Measurements from ENCODE around the gene CDK7. TPM values are rescaled to one million over a fixed set of nuclear protein-coding genes. Genes with fewer than 3 reads are reported as not detected.

CDK7 gene
- total and polyA plus RNA-seq, 9 of the 15 experiments (the other 6 are each of a cell fraction or from before 2014, with no cell fraction given) = 41.7 to 143 (median 65.3) TPM

GRCh38 chr5:69189162-69190086, 45.3 kb upstream of the CDK7 start, which contains the start of gene CENPH:
Gene CENPH (plus strand): TSS chr5:69189583. CDS start chr5:69189635, 52 bp downstream.
- peak within 1 kb of the TSS; percentile 92 for H2AFZ ChIP-seq (ENCODE audit: low read depth, low read length)
- DNase-seq (ENCODE audit: extremely low read depth in 1 of 4, low spot score in 3 of 4) = peak; percentile 90 to 94 (median 92)
- WGBS (ENCODE audit: insufficient coverage, low coverage, missing lambda C conversion rate) = under 1% methylated on average over 55 of the region's 55 CpGs
- peak within 1 kb of the TSS; percentile 94 for H3K27ac ChIP-seq (ENCODE audit: extremely low read depth, low read depth, low read length)
- ChIA-PET CTCF (ENCODE audit: low intra/inter-chr PET ratio) (no interaction called here), POLR2A (interaction anchor here (0.7 to 3.0 kb wide), 15 partner anchors 9 to 180 kb away, joined by 3 to 17 read pairs (median 5); partner anchors contain the start of genes AK6 and TAF9)
- in situ Hi-C loops (cut with MboI) (no loop called here), intact Hi-C loops (cut with micrococcal nuclease) (loop anchor here (2.0 kb wide), 1 partner anchor 27 kb away; a partner anchor contains a TSS)
- H3K27me3 ChIP-seq (ENCODE audit: control insufficient read depth in 2 of 2, insufficient read depth in 2 of 2, low read length in 2 of 2) = no peaks in the 10 kb centered on the region
- no peaks in the 10 kb centered on the region for H3K9me3 ChIP-seq (replicated peaks; ENCODE audit: control insufficient read depth, insufficient read depth, low read depth, low read length)
- H3K9ac ChIP-seq (ENCODE audit: insufficient read depth in 1 of 2, low read depth in 2 of 2, low read length in 2 of 2) = peak within 1 kb of the TSS; percentile 88 to 95
- BruUV-seq (replicated peaks) = no TSS peak
- H3K4me3 ChIP-seq = peak within 1 kb of the TSS; percentile 76
- peaks cover 7 to 8% of the 10 kb centered on the region in 2 experiments; a peak in 4 of 5 replicates for H3K4me1 ChIP-seq (replicated peaks in 1 of 2; ENCODE audit: control insufficient read depth in 2 of 2, insufficient read depth in 2 of 2, low read length in 2 of 2)
- H4K20me1 ChIP-seq (replicated peaks; ENCODE audit: control insufficient read depth, insufficient read depth, low read length) = no peaks in the 10 kb centered on the region
- FAIRE-seq = peak; percentile 91
- peak within 1 kb of the TSS; percentile 94 for H3K4me2 ChIP-seq (ENCODE audit: insufficient read depth, low read length)
- ATAC-seq = peak; percentile 95
- peaks cover 24% of the 10 kb centered on the region; the same call in 2 of the 3 replicates for H3K36me3 ChIP-seq (ENCODE audit: control insufficient read depth, insufficient read depth, low read length)
- H3K9me1 ChIP-seq (ENCODE audit: control insufficient read depth, insufficient read depth, low read length) = no peaks in the 10 kb centered on the region
- peaks cover 23% of the 10 kb centered on the region for H3K79me2 ChIP-seq (ENCODE audit: control insufficient read depth, insufficient read depth, low read length)
- peak; percentile 19 to 75 (median 59) for TF ChIP-seq YY1 (IDR thresholded peaks at IDR 0.05; ENCODE audit: borderline replicate concordance in 1 of 3, control insufficient read depth in 1 of 3, extremely low read depth in 1 of 3, insufficient read depth in 3 of 3, insufficient read length in 1 of 3, insufficient replicate concordance in 2 of 3, low read depth in 1 of 3, low read length in 2 of 3)
- peak; percentile 81 for TF ChIP-seq CXXC5 (CRISPR knock-in tag; IDR thresholded peaks at IDR 0.05)
- TF ChIP-seq, protein P1, sequence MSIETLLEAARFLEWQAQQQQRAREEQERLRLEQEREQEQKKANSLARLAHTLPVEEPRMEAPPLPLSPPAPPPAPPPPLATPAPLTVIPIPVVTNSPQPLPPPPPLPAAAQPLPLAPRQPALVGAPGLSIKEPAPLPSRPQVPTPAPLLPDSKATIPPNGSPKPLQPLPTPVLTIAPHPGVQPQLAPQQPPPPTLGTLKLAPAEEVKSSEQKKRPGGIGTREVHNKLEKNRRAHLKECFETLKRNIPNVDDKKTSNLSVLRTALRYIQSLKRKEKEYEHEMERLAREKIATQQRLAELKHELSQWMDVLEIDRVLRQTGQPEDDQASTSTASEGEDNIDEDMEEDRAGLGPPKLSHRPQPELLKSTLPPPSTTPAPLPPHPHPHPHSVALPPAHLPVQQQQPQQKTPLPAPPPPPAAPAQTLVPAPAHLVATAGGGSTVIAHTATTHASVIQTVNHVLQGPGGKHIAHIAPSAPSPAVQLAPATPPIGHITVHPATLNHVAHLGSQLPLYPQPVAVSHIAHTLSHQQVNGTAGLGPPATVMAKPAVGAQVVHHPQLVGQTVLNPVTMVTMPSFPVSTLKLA (conservative IDR thresholded peaks at IDR 0.05) = peak; percentile 84 to 96
- TF ChIP-seq THRAP3 (IDR thresholded peaks at IDR 0.05; ENCODE audit: borderline replicate concordance) = no peak
- TF ChIP-seq, protein P2, sequence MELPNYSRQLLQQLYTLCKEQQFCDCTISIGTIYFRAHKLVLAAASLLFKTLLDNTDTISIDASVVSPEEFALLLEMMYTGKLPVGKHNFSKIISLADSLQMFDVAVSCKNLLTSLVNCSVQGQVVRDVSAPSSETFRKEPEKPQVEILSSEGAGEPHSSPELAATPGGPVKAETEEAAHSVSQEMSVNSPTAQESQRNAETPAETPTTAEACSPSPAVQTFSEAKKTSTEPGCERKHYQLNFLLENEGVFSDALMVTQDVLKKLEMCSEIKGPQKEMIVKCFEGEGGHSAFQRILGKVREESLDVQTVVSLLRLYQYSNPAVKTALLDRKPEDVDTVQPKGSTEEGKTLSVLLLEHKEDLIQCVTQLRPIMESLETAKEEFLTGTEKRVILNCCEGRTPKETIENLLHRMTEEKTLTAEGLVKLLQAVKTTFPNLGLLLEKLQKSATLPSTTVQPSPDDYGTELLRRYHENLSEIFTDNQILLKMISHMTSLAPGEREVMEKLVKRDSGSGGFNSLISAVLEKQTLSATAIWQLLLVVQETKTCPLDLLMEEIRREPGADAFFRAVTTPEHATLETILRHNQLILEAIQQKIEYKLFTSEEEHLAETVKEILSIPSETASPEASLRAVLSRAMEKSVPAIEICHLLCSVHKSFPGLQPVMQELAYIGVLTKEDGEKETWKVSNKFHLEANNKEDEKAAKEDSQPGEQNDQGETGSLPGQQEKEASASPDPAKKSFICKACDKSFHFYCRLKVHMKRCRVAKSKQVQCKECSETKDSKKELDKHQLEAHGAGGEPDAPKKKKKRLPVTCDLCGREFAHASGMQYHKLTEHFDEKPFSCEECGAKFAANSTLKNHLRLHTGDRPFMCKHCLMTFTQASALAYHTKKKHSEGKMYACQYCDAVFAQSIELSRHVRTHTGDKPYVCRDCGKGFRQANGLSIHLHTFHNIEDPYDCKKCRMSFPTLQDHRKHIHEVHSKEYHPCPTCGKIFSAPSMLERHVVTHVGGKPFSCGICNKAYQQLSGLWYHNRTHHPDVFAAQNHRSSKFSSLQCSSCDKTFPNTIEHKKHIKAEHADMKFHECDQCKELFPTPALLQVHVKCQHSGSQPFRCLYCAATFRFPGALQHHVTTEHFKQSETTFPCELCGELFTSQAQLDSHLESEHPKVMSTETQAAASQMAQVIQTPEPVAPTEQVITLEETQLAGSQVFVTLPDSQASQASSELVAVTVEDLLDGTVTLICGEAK (IDR thresholded peaks at IDR 0.05) = peak; percentile 90
- TF ChIP-seq, protein P2 (CRISPR knock-in tag; IDR thresholded peaks at IDR 0.05) = no peak
- TF ChIP-seq BHLHE40 (IDR thresholded peaks at IDR 0.05; ENCODE audit: low read length) = peak; percentile 28; the same call in 1 of the 2 replicates
- no peak for TF ChIP-seq HMG20A (CRISPR knock-in tag; conservative IDR thresholded peaks at IDR 0.05)

All from K562 (cell line).